ENCODE measurements around the gene KRTAP6-3. TPM values are rescaled to one million over a fixed set of nuclear protein-coding genes. Genes with fewer than 3 reads are reported as not detected.

Gene KRTAP6-3, protein sequence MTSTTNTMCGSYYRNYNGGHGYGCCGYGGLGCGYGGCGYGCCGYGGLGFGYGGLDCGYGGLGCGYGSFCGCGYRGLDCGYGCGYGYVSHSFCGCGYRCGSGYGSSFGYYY
- total RNA-seq: not detected in 3 replicates

DNA sequence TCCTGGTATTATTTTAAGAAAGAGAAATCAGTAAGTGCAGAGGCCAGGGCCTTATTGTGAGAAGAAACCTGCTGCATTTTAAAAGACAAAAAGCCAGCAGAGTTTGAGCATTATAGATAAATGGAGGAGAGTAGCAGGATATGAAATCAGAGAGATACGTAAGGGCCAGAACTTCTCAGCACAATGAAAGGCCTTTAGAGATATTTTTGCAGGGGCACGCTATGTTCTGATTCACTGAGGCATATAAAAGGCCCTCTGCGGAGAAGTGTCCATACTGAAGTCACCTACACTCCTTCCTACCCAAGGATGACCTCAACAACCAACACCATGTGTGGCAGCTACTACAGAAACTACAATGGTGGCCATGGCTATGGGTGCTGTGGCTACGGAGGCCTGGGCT, at the start of gene KRTAP6-3:
Gene KRTAP6-3 (plus strand): TSS at position 301 of the 400 bp plus-strand sequence. CDS start 6 bp downstream, at position 307.
- H3K9me3 Mint-ChIP-seq: peaks cover 39% of the 10 kb centered on the region
- H3K4me1 Mint-ChIP-seq: no peaks in the 10 kb centered on the region
- no peak for DNase-seq (ENCODE audit: low spot score in 2 of 2, unreplicated experiment in 2 of 2)

DNA sequence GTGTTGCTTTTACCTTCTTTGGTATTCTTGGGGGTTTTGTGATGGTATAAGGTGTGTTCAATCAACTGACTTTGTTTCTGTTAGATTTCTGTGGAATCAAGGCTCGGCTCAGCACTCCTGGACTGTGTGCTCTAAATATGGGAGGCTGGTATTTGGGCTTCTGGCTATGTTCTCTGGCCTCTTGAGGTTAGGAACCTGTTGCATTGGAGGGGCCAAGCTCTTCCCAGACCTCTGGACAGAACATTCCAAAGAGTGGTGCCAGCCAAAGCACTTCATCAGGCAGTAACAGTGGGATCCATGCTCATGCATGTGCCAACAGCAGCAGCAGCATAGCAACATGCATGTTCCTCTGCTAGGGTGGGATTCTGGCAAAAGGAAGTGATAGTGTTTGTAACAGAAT, 39.5 kb upstream of the KRTAP6-3 start:
- H3K4me1 Mint-ChIP-seq: no peaks in the 10 kb centered on the region
- DNase-seq (ENCODE audit: low spot score in 2 of 2, unreplicated experiment in 2 of 2): no peak
- H3K27me3 Mint-ChIP-seq (ENCODE audit: low read depth): no peaks in the 10 kb centered on the region
- peaks cover 65% of the 10 kb centered on the region for H3K9me3 Mint-ChIP-seq
- TF ChIP-seq, protein P1, sequence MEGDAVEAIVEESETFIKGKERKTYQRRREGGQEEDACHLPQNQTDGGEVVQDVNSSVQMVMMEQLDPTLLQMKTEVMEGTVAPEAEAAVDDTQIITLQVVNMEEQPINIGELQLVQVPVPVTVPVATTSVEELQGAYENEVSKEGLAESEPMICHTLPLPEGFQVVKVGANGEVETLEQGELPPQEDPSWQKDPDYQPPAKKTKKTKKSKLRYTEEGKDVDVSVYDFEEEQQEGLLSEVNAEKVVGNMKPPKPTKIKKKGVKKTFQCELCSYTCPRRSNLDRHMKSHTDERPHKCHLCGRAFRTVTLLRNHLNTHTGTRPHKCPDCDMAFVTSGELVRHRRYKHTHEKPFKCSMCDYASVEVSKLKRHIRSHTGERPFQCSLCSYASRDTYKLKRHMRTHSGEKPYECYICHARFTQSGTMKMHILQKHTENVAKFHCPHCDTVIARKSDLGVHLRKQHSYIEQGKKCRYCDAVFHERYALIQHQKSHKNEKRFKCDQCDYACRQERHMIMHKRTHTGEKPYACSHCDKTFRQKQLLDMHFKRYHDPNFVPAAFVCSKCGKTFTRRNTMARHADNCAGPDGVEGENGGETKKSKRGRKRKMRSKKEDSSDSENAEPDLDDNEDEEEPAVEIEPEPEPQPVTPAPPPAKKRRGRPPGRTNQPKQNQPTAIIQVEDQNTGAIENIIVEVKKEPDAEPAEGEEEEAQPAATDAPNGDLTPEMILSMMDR (IDR thresholded peaks at IDR 0.05; ENCODE audit: unreplicated experiment): no peak
- H3K4me3 Mint-ChIP-seq: no peak overlapping the region
- no peaks in the 10 kb centered on the region for H3K36me3 Mint-ChIP-seq
- no peak overlapping the region for H3K27ac Mint-ChIP-seq

More for the DNA sequence above, at the start of gene KRTAP6-3:
- no peak within 1 kb of the TSS for H3K4me3 Mint-ChIP-seq
- no peaks in the 10 kb centered on the region for H3K27me3 Mint-ChIP-seq (ENCODE audit: low read depth)
- no peak within 1 kb of the TSS for H3K27ac Mint-ChIP-seq
- no peaks in the 10 kb centered on the region for H3K36me3 Mint-ChIP-seq
- TF ChIP-seq, protein P1 (IDR thresholded peaks at IDR 0.05; ENCODE audit: unreplicated experiment): no peak

DNA sequence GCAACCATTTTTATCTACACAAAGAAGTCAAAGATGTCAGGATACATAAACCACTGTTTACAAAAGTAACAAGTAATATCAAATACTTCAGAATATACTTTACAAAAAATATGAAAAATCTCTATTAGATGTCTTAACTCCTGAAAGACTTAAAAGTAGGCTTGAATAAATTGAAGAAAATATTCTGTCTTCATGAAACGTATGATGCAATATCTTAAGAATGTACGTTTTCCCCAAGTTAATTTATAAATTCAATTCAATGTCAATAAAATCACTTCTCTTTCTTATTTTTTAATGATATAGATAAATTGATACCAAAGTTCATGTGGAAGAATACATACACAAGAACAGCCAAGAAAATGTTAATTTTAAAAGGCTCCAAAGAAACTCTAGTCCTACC, 37.1 kb upstream of the KRTAP6-3 start:
- no peak for DNase-seq (ENCODE audit: low spot score in 2 of 2, unreplicated experiment in 2 of 2)
- Mint-ChIP-seq H3K36me3 (no peaks in the 10 kb centered on the region), H3K4me1 (no peaks in the 10 kb centered on the region), H3K4me3 (no peak overlapping the region), H3K9me3 (peaks cover 53% of the 10 kb centered on the region), H3K27ac (no peak overlapping the region), H3K27me3 (ENCODE audit: low read depth) (no peaks in the 10 kb centered on the region)
- TF ChIP-seq, protein P1 (IDR thresholded peaks at IDR 0.05; ENCODE audit: unreplicated experiment): no peak

DNA sequence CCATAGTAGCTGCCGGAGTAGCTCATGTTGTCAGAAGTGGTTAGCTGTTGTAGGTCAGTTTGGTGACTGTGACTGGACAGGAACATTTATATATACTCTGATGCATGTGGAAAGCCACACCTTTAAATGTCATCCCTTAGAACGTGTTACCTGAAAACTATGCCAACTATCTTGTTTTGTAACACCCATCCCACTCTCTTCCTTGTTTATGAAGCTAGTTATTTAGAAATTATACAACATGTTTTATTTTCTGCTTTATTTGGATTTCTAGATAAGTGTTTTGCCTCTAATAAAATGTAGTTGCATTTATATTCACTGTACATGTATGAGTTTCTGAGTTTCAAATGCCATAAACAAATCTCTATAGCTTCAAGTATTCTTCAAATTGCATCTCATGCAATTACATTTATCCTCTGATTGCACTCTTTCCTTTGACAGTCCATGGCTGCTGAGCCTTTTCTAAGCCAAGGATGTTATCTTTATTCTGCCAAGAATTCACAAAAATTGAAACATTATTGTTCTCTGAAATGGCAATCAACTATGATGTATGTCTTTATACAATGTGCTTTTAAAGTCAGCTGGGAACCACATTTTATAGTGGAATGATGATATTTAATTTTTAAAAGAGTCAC, 30.9 kb upstream of the KRTAP6-3 start, which contains the start of gene KRTAP19-7:
Gene KRTAP19-7 (minus strand): TSS at position 51 of the 632 bp plus-strand sequence. CDS start 25 bp downstream, at position 26.
- Mint-ChIP-seq H3K4me3 (no peak within 1 kb of the TSS), H3K27me3 (ENCODE audit: low read depth) (no peaks in the 10 kb centered on the region)

DNA sequence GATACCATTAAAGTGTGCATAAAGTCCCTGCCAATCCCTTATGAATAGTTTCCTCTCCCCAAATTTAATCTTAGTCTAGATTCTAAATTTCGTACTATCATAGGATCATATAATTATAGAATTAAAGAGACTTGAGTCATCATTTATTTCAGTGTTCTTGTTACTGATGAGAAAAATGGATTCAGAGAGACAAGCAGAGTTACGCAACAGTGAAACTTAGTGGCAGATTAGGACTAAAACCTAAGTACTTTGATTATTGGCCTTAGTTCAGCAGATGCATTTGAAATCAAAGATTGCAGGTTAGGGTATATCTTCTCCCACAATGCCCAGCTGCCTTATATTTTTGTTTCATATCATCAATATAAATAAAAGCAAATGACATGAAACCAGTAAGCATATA, 30.3 kb upstream of the KRTAP6-3 start:
- DNase-seq (ENCODE audit: low spot score in 2 of 2, unreplicated experiment in 2 of 2): no peak
- Mint-ChIP-seq H3K9me3 (peaks cover 26% of the 10 kb centered on the region), H3K27me3 (ENCODE audit: low read depth) (no peaks in the 10 kb centered on the region), H3K27ac (no peak overlapping the region), H3K4me1 (no peaks in the 10 kb centered on the region), H3K36me3 (no peaks in the 10 kb centered on the region), H3K4me3 (no peak overlapping the region)
- TF ChIP-seq, protein P1 (IDR thresholded peaks at IDR 0.05; ENCODE audit: unreplicated experiment): no peak

More for the DNA sequence above, 30.9 kb upstream of the KRTAP6-3 start, which contains the start of gene KRTAP19-7:
- Mint-ChIP-seq H3K4me1 (no peaks in the 10 kb centered on the region), H3K36me3 (no peaks in the 10 kb centered on the region), H3K9me3 (peaks cover 31% of the 10 kb centered on the region), H3K27ac (no peak within 1 kb of the TSS)
- no peak for DNase-seq (ENCODE audit: low spot score in 2 of 2, unreplicated experiment in 2 of 2)
- TF ChIP-seq, protein P1 (IDR thresholded peaks at IDR 0.05; ENCODE audit: unreplicated experiment): no peak
